Breast epithelium (tissue), 4 donors: Measurements from ENCODE around the gene MEIOSIN. TPM values are rescaled to one million over a fixed set of nuclear protein-coding genes. Genes with fewer than 3 reads are reported as not detected.

Experiments
- DNase-seq, 2 donors: peaks; one replicate each; pipeline ENCODE4 v3.0.0-alpha.2; 2019; ENCODE audit warnings: low spot score in 2 of 2
- H3K27ac ChIP-seq, 2 donors: fragments of 200-600 bp; sonication (generic) in 1 of 2; one replicate each; pipeline ENCODE4 v1.5.1; 2016 to 2019; ENCODE audit warnings: mild to moderate bottlenecking in 1 of 2
- H3K27me3 ChIP-seq, 2 donors: fragments of 200-600 bp; sonication (generic) in 1 of 2; one replicate each; pipeline versions ENCODE4 v1.5.1 to v1.6.0; 2017 to 2019; ENCODE audit warnings: control low read depth in 1 of 2, mild to moderate bottlenecking in 1 of 2
- H3K36me3 ChIP-seq: fragments of 200-600 bp; one replicate; pipeline ENCODE4 v1.5.1; 2019
- H3K4me1 ChIP-seq, 2 donors: fragments of 200-600 bp; sonication (generic); one replicate each; pipeline ENCODE4 v1.5.1; 2016 to 2019; ENCODE audit warnings: control low read depth in 1 of 2
- H3K4me3 ChIP-seq, 3 donors: fragments of 200-600 bp; sonication (generic); 1 replicate in 2 of 3; 2 replicates in 1 of 3; pipeline ENCODE4 v1.5.1; 2016 to 2019; ENCODE audit warnings: mild to moderate bottlenecking in 3 of 3, moderate library complexity in 2 of 3
- H3K9me3 ChIP-seq, 2 donors: fragments of 200-600 bp; sonication (generic) in 1 of 2; one replicate each; pipeline ENCODE4 v1.5.1; 2016 to 2019; ENCODE audit warnings: control low read depth in 1 of 2
- POLR2A ChIP-seq: fragments of 450-650 bp; IDR thresholded peaks from one replicate; pipeline ENCODE4 v1.6.1; 2016; ENCODE audit warnings: antibody characterized with exemption, mild to moderate bottlenecking, moderate library complexity
- POLR2AphosphoS5 ChIP-seq, 3 donors: sonication (generic); formaldehyde crosslinking; IDR thresholded peaks; one replicate each; pipeline ENCODE4 v1.6.1; 2017; ENCODE audit warnings: antibody characterized with exemption in 3 of 3
- intact Hi-C: fragments of 100-400 bp; cut with DNase I; formaldehyde crosslinking; loops from one replicate; pipeline ENCODE4 v1.15.1; 2023; ENCODE audit warnings: low total_unique reads
- total RNA-seq, 3 donors: library from RNA; depleted of rRNA; stranded (reverse); fragments of >200 nt; gene quantifications; one replicate each; pipeline ENCODE4 v1.1.0, GENCODE V29; 2016
- TF ChIP-seq, protein P1 (sequence below), 3 donors: fragments of 450-650 bp; IDR thresholded peaks; one replicate each; pipeline ENCODE4 v1.5.1; 2016 to 2017; ENCODE audit warnings: antibody characterized with exemption in 3 of 3, mild to moderate bottlenecking in 3 of 3, moderate library complexity in 3 of 3

Gene MEIOSIN
- total RNA-seq, 3 donors from 2014 or later = not detected

DNA sequence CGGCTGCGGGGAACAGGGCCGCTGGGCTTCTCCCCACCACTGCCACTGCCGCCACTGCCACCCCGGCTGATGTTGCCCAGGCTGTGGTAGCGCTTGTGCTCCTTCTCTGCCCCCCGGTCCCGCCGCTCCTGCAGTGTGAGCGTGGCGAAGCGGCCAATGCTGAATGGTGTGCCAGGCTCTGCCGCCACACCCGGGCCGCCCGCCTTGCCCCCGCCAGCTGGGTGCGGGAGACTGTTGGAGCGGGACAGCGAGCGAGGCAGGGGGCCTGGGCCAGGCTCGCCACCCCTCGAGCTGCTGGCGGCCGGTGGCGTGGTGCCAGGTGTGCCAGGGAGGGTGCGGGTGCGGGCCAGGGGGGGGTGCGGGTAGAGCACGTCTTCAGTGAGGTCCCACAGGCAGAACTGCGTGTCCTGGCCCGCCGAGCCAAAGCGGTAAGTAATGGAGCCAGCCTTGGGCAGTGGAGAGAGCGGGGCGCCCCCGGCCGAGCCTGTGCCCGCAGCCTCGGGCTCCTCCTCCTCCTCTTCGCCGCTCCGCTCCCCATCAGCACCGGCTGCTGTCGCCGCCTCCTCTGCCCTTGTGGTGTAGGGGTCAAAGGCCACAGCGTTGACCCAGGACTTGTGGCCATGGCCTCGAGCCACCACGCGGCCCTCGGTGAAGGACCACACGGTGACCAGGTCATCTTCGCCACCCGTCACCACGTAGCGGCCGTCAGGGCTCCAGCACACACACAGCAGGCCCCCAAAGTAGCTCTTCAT, 52.7 kb downstream of the MEIOSIN start:
- Histone ChIP-seq H3K36me3 (peaks cover 6% of the 10 kb centered on the region), H3K27me3 (no peaks in the 10 kb centered on the region), H3K27ac (peak overlapping the region in 1 of 2 donors; percentile 92), H3K4me1 (peaks cover 20 to 25% of the 10 kb centered on the region in 2 donors), H3K4me3 (no peak overlapping the region), H3K9me3 (no peaks in the 10 kb centered on the region)
- DNase-seq = no peak
- intact Hi-C loops = no loop called here
- TF ChIP-seq, protein P1, sequence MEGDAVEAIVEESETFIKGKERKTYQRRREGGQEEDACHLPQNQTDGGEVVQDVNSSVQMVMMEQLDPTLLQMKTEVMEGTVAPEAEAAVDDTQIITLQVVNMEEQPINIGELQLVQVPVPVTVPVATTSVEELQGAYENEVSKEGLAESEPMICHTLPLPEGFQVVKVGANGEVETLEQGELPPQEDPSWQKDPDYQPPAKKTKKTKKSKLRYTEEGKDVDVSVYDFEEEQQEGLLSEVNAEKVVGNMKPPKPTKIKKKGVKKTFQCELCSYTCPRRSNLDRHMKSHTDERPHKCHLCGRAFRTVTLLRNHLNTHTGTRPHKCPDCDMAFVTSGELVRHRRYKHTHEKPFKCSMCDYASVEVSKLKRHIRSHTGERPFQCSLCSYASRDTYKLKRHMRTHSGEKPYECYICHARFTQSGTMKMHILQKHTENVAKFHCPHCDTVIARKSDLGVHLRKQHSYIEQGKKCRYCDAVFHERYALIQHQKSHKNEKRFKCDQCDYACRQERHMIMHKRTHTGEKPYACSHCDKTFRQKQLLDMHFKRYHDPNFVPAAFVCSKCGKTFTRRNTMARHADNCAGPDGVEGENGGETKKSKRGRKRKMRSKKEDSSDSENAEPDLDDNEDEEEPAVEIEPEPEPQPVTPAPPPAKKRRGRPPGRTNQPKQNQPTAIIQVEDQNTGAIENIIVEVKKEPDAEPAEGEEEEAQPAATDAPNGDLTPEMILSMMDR (IDR thresholded peaks at IDR 0.05) = no peak
- no peak for TF ChIP-seq POLR2AphosphoS5 (IDR thresholded peaks at IDR 0.05)
- TF ChIP-seq POLR2A = no peak

DNA sequence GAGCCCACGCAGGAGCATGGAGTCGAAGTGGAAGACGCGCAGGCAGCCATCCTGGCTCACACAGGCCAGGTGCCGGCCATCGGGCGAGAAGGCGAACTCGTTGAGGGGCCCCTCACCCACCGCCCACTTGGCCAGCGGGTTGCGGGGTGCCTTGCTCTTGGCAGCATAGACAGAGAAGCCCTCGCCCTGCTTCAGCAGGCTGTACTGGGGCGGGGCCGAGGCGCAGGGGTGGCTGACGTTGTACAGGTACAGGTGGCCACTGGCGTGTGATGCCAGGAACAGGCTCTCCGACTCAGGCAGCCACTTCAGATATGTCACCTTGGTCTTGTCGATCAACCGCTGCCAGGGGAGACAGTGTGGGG, 53.3 kb downstream of the MEIOSIN start:
- Histone ChIP-seq H3K9me3 (no peaks in the 10 kb centered on the region), H3K27me3 (no peaks in the 10 kb centered on the region), H3K27ac (no peak overlapping the region), H3K4me1 (peaks cover 15 to 28% of the 10 kb centered on the region in 2 donors), H3K4me3 (no peak overlapping the region), H3K36me3 (peaks cover 6% of the 10 kb centered on the region)
- intact Hi-C loops = no loop called here
- TF ChIP-seq, protein P1 (IDR thresholded peaks at IDR 0.05) = no peak
- TF ChIP-seq POLR2A (no peak), POLR2AphosphoS5 (IDR thresholded peaks at IDR 0.05) (no peak)
- no peak for DNase-seq

DNA sequence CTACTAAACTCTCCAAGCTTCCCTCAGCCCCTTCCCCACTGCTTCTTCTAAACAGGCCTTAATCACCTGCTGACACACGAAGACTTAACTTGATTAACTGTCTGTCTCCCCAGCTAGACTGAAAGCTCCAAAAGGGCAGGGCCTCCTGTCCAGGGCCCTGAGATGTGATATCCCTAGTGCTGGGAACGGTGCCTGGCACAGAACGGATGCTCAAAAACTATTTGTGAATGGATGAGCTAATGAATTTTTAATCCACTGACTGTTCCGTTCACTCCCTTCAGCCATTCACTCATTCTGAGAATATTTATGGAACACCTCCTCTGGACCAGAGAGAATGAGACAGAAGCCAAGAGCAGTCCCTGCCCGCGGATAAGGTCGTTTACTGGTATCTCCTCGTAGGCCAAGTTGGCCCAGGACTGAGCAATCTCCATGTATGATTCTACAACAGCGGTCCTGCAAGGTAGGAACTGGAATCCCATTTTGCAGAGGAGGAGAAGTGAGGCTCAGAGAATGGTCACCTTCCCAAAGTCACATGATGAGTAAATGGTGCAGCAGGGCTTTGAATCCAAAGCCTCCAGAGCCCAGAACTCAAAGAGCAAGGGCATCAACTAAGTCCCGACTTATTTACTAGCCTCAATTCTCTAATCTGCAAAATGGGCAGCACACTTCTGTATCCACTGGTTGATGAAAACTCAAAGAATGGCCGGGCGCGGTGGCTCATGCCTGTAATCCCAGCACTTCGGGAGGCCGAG, 56.0 kb downstream of the MEIOSIN start:
- TF ChIP-seq, protein P1 (IDR thresholded peaks at IDR 0.05) = no peak
- TF ChIP-seq POLR2A = no peak
- no peak for TF ChIP-seq POLR2AphosphoS5 (IDR thresholded peaks at IDR 0.05)
- Histone ChIP-seq H3K4me1 (peaks cover 0 to 9% of the 10 kb centered on the region in 2 donors), H3K27ac (no peak overlapping the region), H3K36me3 (peaks cover 6% of the 10 kb centered on the region), H3K9me3 (no peaks in the 10 kb centered on the region), H3K27me3 (no peaks in the 10 kb centered on the region), H3K4me3 (no peak overlapping the region)
- intact Hi-C loops = no loop called here
- no peak for DNase-seq

DNA sequence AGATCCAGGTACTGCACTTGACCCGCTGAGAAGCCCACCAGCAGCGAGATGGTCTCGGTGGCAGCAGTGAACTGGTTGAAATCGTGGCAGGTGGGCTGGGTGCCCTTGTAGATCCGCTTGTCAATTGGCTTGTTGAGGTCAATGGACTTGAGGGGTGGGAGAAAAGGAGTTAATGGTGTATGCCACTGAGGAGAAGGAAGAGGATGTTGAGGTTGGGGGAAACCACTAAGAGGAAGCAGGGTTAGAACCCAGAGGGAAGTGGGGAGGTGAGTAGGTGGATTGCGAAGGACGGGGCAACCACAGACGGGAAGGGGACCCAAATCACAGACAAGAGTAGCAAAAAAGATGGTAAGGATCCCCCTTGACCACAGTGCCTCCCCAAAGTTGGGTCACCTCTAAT, 57.7 kb downstream of the MEIOSIN start:
- peaks cover 6% of the 10 kb centered on the region for H3K36me3 ChIP-seq
- H3K4me1 ChIP-seq = peaks cover 0 to 9% of the 10 kb centered on the region in 2 donors
- no peak overlapping the region for H3K27ac ChIP-seq
- peak overlapping the region in 1 of 3 donors; percentile 86 for H3K4me3 ChIP-seq
- TF ChIP-seq POLR2A = no peak
- peak in 1 of 3 donors; percentile 15 for TF ChIP-seq POLR2AphosphoS5 (IDR thresholded peaks at IDR 0.05)
- TF ChIP-seq, protein P1 (IDR thresholded peaks at IDR 0.05) = no peak
- no peak for DNase-seq
- intact Hi-C loops = no loop called here
- no peaks in the 10 kb centered on the region for H3K9me3 ChIP-seq
- no peaks in the 10 kb centered on the region for H3K27me3 ChIP-seq
